Endothelial cell of umbilical vein (primary cell): Measurements from ENCODE around the gene PPP1R15B. TPM values are rescaled to one million over a fixed set of nuclear protein-coding genes. Genes with fewer than 3 reads are reported as not detected.

Experiments used
- BruUV-seq: library from RNA; stranded (reverse); fragments of 400-500 nt; replicated peaks from 2 replicates; lab custom pipeline; 2021; lab: Mats Ljungman, UMichigan
- CTCF ChIA-PET: fragments of 300-600, 350-600 bp; sonication (Branson Sonifier 250); formaldehyde crosslinking; loops from one replicate; lab custom pipeline; 2021; ENCODE audit warnings: antibody characterized with exemption, inconsistent platforms; lab: Charles Lee
- POLR2A ChIA-PET: fragments of 300-600, 350-600 bp; sonication (Branson Sonifier 250); formaldehyde crosslinking; loops from one replicate; lab custom pipeline; 2021; ENCODE audit warnings: antibody characterized with exemption, inconsistent platforms; lab: Charles Lee
- DNase-seq: peaks from one replicate; pipeline ENCODE4 v3.0.0-alpha.2; 2011; ENCODE audit warnings: low read depth, low spot score
- FAIRE-seq: peaks from 2 replicates; lab custom pipeline; 2011; peaks lifted over from hg19 to GRCh38; lab: Jason Lieb, UNC
- H2AFZ ChIP-seq: 2 replicates; pipeline ENCODE4 v1.6.0; 2012; ENCODE audit warnings: low read depth, low read length, control low read depth, inconsistent platforms
- H3K27ac ChIP-seq: 2 replicates; pipeline ENCODE4 v1.5.1; 2011; ENCODE audit warnings: low read depth, mild to moderate bottlenecking, control low read depth, low read length, moderate library complexity; ENCODE audit not compliant: insufficient read depth
- H3K27me3 ChIP-seq, 2 experiments: 2 replicates each; pipeline versions ENCODE4 v1.6.0 to v1.6.1; 2011; ENCODE audit warnings: low read length in 2 of 2, mixed read lengths in 1 of 2; ENCODE audit not compliant: control insufficient read depth in 2 of 2, insufficient read depth in 2 of 2
- H3K36me3 ChIP-seq, 2 experiments: 2 replicates in 1 of 2; 3 replicates in 1 of 2; pipeline ENCODE4 v1.5.1; 2011; ENCODE audit warnings: low read length in 2 of 2, mild to moderate bottlenecking in 1 of 2, moderate library complexity in 1 of 2; ENCODE audit not compliant: control insufficient read depth in 2 of 2, insufficient read depth in 2 of 2; ENCODE audit errors: extremely low read depth in 1 of 2
- H3K4me1 ChIP-seq: 3 replicates; pipeline ENCODE4 v1.5.1; 2011; ENCODE audit warnings: mild to moderate bottlenecking, low read length; ENCODE audit not compliant: control insufficient read depth, insufficient read depth; ENCODE audit errors: extremely low read depth
- H3K4me2 ChIP-seq: 2 replicates; pipeline ENCODE4 v1.6.1; 2011; ENCODE audit warnings: low read length, control low read depth, mixed read lengths; ENCODE audit not compliant: insufficient read depth
- H3K4me3 ChIP-seq, 3 experiments: fragments of 200-600 bp in 1 of 3; sonication (generic), shearing (Covaris generic) in 1 of 3; replicated peaks in 1 of 3; 2 replicates each; pipeline ENCODE4 v1.5.1; 2011 to 2016; ENCODE audit warnings: control low read depth in 3 of 3, low read length in 3 of 3, mild to moderate bottlenecking in 2 of 3, inconsistent platforms in 1 of 3, low read depth in 1 of 3, moderate library complexity in 1 of 3; ENCODE audit not compliant: insufficient read depth in 1 of 3
- H3K79me2 ChIP-seq: 2 replicates; pipeline ENCODE4 v1.6.0; 2012; ENCODE audit warnings: low read length, inconsistent platforms; ENCODE audit not compliant: control insufficient read depth, insufficient read depth
- H3K9ac ChIP-seq: replicated peaks from 2 replicates; pipeline ENCODE3; 2011; ENCODE audit warnings: low read length, control low read depth; ENCODE audit not compliant: insufficient read depth; ENCODE audit errors: extremely low read depth
- H3K9me1 ChIP-seq: replicated peaks from 3 replicates; pipeline ENCODE4 v1.6.0; 2011; ENCODE audit warnings: mild to moderate bottlenecking, low read length; ENCODE audit not compliant: control insufficient read depth, insufficient read depth; ENCODE audit errors: extremely low read depth
- H3K9me3 ChIP-seq: replicated peaks from 2 replicates; pipeline ENCODE4 v1.5.1; 2012; ENCODE audit warnings: low read length, inconsistent platforms; ENCODE audit not compliant: control insufficient read depth, insufficient read depth
- H4K20me1 ChIP-seq: replicated peaks from 2 replicates; pipeline ENCODE3; 2011; ENCODE audit warnings: mild to moderate bottlenecking, low read length; ENCODE audit not compliant: control insufficient read depth, insufficient read depth; ENCODE audit errors: extremely low read depth
- CTCF ChIP-seq, 2 donors: IDR thresholded peaks; 1 replicate in 1 of 2; 2 replicates in 1 of 2; pipeline ENCODE4 v1.5.1; 2011; ENCODE audit warnings: low read length in 2 of 2, mild to moderate bottlenecking in 2 of 2, moderate library complexity in 2 of 2, control low read depth in 1 of 2, inconsistent platforms in 1 of 2, low read depth in 1 of 2; ENCODE audit not compliant: insufficient read depth in 1 of 2; ENCODE audit errors: extremely low read depth in 1 of 2
- EZH2 ChIP-seq: IDR thresholded peaks from 2 replicates; pipeline ENCODE4 v1.6.1; 2012; ENCODE audit warnings: borderline replicate concordance, low read depth, mild to moderate bottlenecking, moderate library complexity, low read length, inconsistent platforms; ENCODE audit not compliant: severe bottlenecking
- FOS ChIP-seq: IDR thresholded peaks from 2 replicates; pipeline ENCODE4 v1.6.1; 2011; ENCODE audit warnings: mild to moderate bottlenecking, low read length, moderate library complexity, borderline replicate concordance; ENCODE audit not compliant: insufficient read depth
- GATA2 ChIP-seq: IDR thresholded peaks from 2 replicates; pipeline ENCODE4 v1.7.0; 2011; ENCODE audit warnings: low read depth, mild to moderate bottlenecking, moderate library complexity, mixed read lengths, low read length; ENCODE audit not compliant: insufficient read length, insufficient read depth
- JUN ChIP-seq: IDR thresholded peaks from 2 replicates; pipeline ENCODE4 v1.6.1; 2011; ENCODE audit warnings: borderline replicate concordance, low read depth; ENCODE audit not compliant: insufficient read length, insufficient read depth
- MAX ChIP-seq: IDR thresholded peaks from 2 replicates; pipeline ENCODE4 v1.6.1; 2011; ENCODE audit not compliant: insufficient read depth, insufficient read length
- MYC ChIP-seq: IDR thresholded peaks from one replicate; pipeline ENCODE4 v1.6.1; 2011; ENCODE audit warnings: mild to moderate bottlenecking, low read depth, low read length
- POLR2A ChIP-seq: IDR thresholded peaks from 2 replicates; pipeline ENCODE4 v1.6.1; 2012; ENCODE audit warnings: low read depth, mild to moderate bottlenecking, control low read depth, low read length
- POLR2AphosphoS5 ChIP-seq: IDR thresholded peaks from 2 replicates; pipeline ENCODE4 v1.6.1; 2012; ENCODE audit warnings: low read depth, mild to moderate bottlenecking, control low read depth, low read length, moderate library complexity; ENCODE audit not compliant: insufficient read depth
- dilution Hi-C: fragments of 300-500 bp; cut with MboI; formaldehyde crosslinking; loops from one replicate; pipeline ENCODE4 v1.15.0; 2019; ENCODE audit warnings: low sequenced_read_pairs; ENCODE audit not compliant: extremely low pct_ligation_motif_present
- intact Hi-C: fragments of 100-400 bp; cut with micrococcal nuclease; formaldehyde crosslinking; loops from one replicate; pipeline ENCODE4 v1.10.0; 2022
- polyA plus RNA-seq, 4 experiments: library from polyadenylated mRNA; depleted of rRNA in 3 of 4; stranded (reverse) in 3 of 4; unstranded in 1 of 4; fragments of >200 nt; gene quantifications; 2 replicates each; pipeline versions ENCODE4 v1.2.1 to v1.2.3, GENCODE V29; 2011 to 2012; ENCODE audit warnings: missing spikeins in 1 of 4
- total RNA-seq: library from RNA; stranded (reverse); gene quantifications from 2 replicates; pipeline ENCODE4 v1.2.3, GENCODE V29; 2021

PPP1R15B gene
- total and polyA plus RNA-seq, 2 donors (not counting 3 experiments of a cell fraction or from before 2014, with no cell fraction given) = 16.8 to 39.8 TPM

GRCh38 chr1:204443871-204444581 is 32.4 kb upstream of the PPP1R15B start:
- no TSS peak for BruUV-seq
- no peak overlapping the region for H3K9ac ChIP-seq
- H4K20me1 ChIP-seq = no peaks in the 10 kb centered on the region
- no peaks in the 10 kb centered on the region for H3K9me1 ChIP-seq
- intact Hi-C loops = loop anchor here (10.0 kb wide), 1 partner anchor 361 kb away; no protein-coding TSS in a partner anchor
- no peak for FAIRE-seq
- TF ChIP-seq JUN = no peak
- TF ChIP-seq EZH2 = no peak
- no peak for TF ChIP-seq FOS
- no peak for TF ChIP-seq GATA2
- no peak for TF ChIP-seq MAX
- TF ChIP-seq MYC = no peak
- TF ChIP-seq POLR2A = no peak
- TF ChIP-seq CTCF (IDR thresholded peaks at IDR 0.05; ENCODE audit: extremely low read depth in 1 of 2, insufficient read depth in 1 of 2, low read depth in 1 of 2, low read length in 2 of 2) = no peak
- no peak for TF ChIP-seq POLR2AphosphoS5
- CTCF ChIA-PET = interaction anchor here (0.8 to 34.5 kb wide), 8 partner anchors 8 to 363 kb away, joined by 3 to 1267 read pairs (median 3); partner anchors contain the start of gene PIK3C2B
- no peaks in the 10 kb centered on the region for H3K79me2 ChIP-seq
- H3K27me3 ChIP-seq = no peaks in the 10 kb centered on the region
- H3K4me1 ChIP-seq = peaks cover 32% of the 10 kb centered on the region
- DNase-seq = no peak
- peaks cover 0 to 41% of the 10 kb centered on the region in 2 experiments for H3K36me3 ChIP-seq
- POLR2A ChIA-PET = no interaction called here
- no peaks in the 10 kb centered on the region for H3K9me3 ChIP-seq
- dilution Hi-C loops = loop anchor here (10.0 kb wide), 1 partner anchor 61 kb away; no protein-coding TSS in a partner anchor
- H3K4me3 ChIP-seq = no peak overlapping the region
- no peak overlapping the region for H3K27ac ChIP-seq
- H3K4me2 ChIP-seq = no peak overlapping the region
- H2AFZ ChIP-seq = no peak overlapping the region
